B cell (primary cell): ENCODE results near the gene SMLR1. TPM values are rescaled to one million over a fixed set of nuclear protein-coding genes. Genes with fewer than 3 reads are reported as not detected.

Source experiments
- ATAC-seq: fragments of 200-7000 bp; cut with Tn5 transposase; one replicate; pipeline ENCODE4 v1.10.0; 2021; ENCODE audit warnings: low read depth, mild to moderate bottlenecking, moderate number of reproducible peaks, moderate library complexity
- CTCF ChIA-PET: fragments of 350-600 bp; sonication (Branson Sonifier 250); formaldehyde crosslinking; loops from one replicate; lab custom pipeline; 2021; ENCODE audit warnings: antibody characterized with exemption, inconsistent platforms; lab: Charles Lee
- POLR2A ChIA-PET: fragments of 350-600 bp; sonication (Branson Sonifier 250); formaldehyde crosslinking; loops from one replicate; lab custom pipeline; 2021; ENCODE audit warnings: antibody characterized with exemption; lab: Charles Lee
- DNase-seq: peaks from one replicate; pipeline ENCODE4 v3.0.0; 2013
- H2AFZ ChIP-seq: 2 replicates; pipeline ENCODE4 v1.6.1; 2012; ENCODE audit warnings: mild to moderate bottlenecking, low read depth, low read length; ENCODE audit not compliant: insufficient read depth, poor library complexity, severe bottlenecking
- H3K27ac ChIP-seq, 2 donors: 1 replicate in 1 of 2; 2 replicates in 1 of 2; pipeline ENCODE4 v1.5.1; 2012 to 2013; ENCODE audit warnings: low read length in 2 of 2, mild to moderate bottlenecking in 2 of 2, moderate library complexity in 1 of 2
- H3K27me3 ChIP-seq, 4 experiments: fragments of 200-600 bp in 1 of 4; sonication (generic) in 1 of 4; replicated peaks in 1 of 4; 1 replicate in 2 of 4; 2 replicates in 2 of 4; pipeline versions ENCODE4 v1.6.1 to v1.7.0; 2013 to 2016; ENCODE audit warnings: low read length in 3 of 4, mild to moderate bottlenecking in 2 of 4, mixed read lengths in 1 of 4, moderate library complexity in 1 of 4; ENCODE audit not compliant: insufficient read depth in 4 of 4, control insufficient read depth in 3 of 4; ENCODE audit errors: control extremely low read depth in 1 of 4
- H3K36me3 ChIP-seq, 2 experiments: replicated peaks in 1 of 2; 1 replicate in 1 of 2; 2 replicates in 1 of 2; pipeline versions ENCODE4 v1.6.1 to v1.7.1; 2013; ENCODE audit warnings: low read length in 1 of 2; ENCODE audit not compliant: insufficient read depth in 2 of 2, control insufficient read depth in 1 of 2; ENCODE audit errors: control extremely low read depth in 1 of 2, extremely low read depth in 1 of 2
- H3K4me1 ChIP-seq, 2 donors: fragments of 200-600 bp in 1 of 2; sonication (generic) in 1 of 2; 1 replicate in 1 of 2; 2 replicates in 1 of 2; pipeline versions ENCODE4 v1.5.1 to v1.6.1; 2013 to 2017; ENCODE audit warnings: low read length in 2 of 2; ENCODE audit not compliant: control insufficient read depth in 2 of 2, insufficient read depth in 2 of 2
- H3K4me2 ChIP-seq: replicated peaks from 2 replicates; pipeline ENCODE3; 2012; ENCODE audit warnings: mild to moderate bottlenecking, low read depth, low read length; ENCODE audit not compliant: poor library complexity, severe bottlenecking
- H3K4me3 ChIP-seq, 5 experiments: fragments of 200-600 bp in 1 of 5; sonication (generic) in 1 of 5; 1 replicate in 3 of 5; 2 replicates in 2 of 5; pipeline versions ENCODE4 v1.5.1 to v1.7.0; 2011 to 2016; ENCODE audit warnings: low read length in 4 of 5, mild to moderate bottlenecking in 4 of 5, low read depth in 2 of 5, control low read depth in 1 of 5, moderate library complexity in 1 of 5; ENCODE audit not compliant: insufficient read depth in 1 of 5; ENCODE audit errors: control extremely low read depth in 1 of 5, extremely low read depth in 1 of 5
- H3K79me2 ChIP-seq: fragments of 200-600 bp; sonication (generic); one replicate; pipeline ENCODE4 v1.6.0; 2016; ENCODE audit warnings: low read length; ENCODE audit not compliant: control insufficient read depth, insufficient read depth
- H3K9ac ChIP-seq: fragments of 200-600 bp; sonication (generic); 2 replicates; pipeline ENCODE4 v1.6.1; 2017; ENCODE audit warnings: mild to moderate bottlenecking, low read length, moderate library complexity
- H3K9me3 ChIP-seq, 3 donors: one replicate each; pipeline versions ENCODE4 v1.6.1 to v1.7.1; 2013; ENCODE audit warnings: low read length in 2 of 3; ENCODE audit not compliant: control insufficient read depth in 2 of 3, insufficient read depth in 1 of 3; ENCODE audit errors: control extremely low read depth in 1 of 3
- H4K20me1 ChIP-seq: 2 replicates; pipeline ENCODE4 v1.6.0; 2012; ENCODE audit warnings: mild to moderate bottlenecking, low read length; ENCODE audit not compliant: insufficient read depth, control insufficient read depth, poor library complexity, severe bottlenecking
- H3K27ac Mint-ChIP-seq: one replicate; pipeline ENCODE4 v1.8.0; 2021; ENCODE audit warnings: mixed read lengths
- H3K27me3 Mint-ChIP-seq: one replicate; pipeline ENCODE4 v1.8.0; 2021; ENCODE audit warnings: mixed read lengths
- H3K4me1 Mint-ChIP-seq: one replicate; pipeline ENCODE4 v1.8.0; 2021; ENCODE audit warnings: mixed read lengths
- H3K4me3 Mint-ChIP-seq: one replicate; pipeline ENCODE4 v1.8.0; 2021; ENCODE audit warnings: mixed read lengths
- H3K9me3 Mint-ChIP-seq: one replicate; pipeline ENCODE4 v1.8.0; 2022; ENCODE audit warnings: mixed read lengths; ENCODE audit not compliant: insufficient read depth
- CTCF ChIP-seq: fragments of 200-600 bp; IDR thresholded peaks from one replicate; pipeline ENCODE4 v1.8.0; 2022; ENCODE audit warnings: antibody characterized with exemption, mild to moderate bottlenecking
- EZH2 ChIP-seq: IDR thresholded peaks from 2 replicates; pipeline ENCODE4 v1.6.1; 2012; ENCODE audit warnings: borderline replicate concordance, low read depth, mild to moderate bottlenecking, moderate library complexity, low read length; ENCODE audit not compliant: insufficient read depth, poor library complexity, severe bottlenecking
- WGBS: methylation state at CpG from one replicate; pipeline ENCODE4 v1.1.5; 2013; ENCODE audit warnings: missing lambda C conversion rate; ENCODE audit not compliant: insufficient coverage; 5-methylcytosine and 5-hydroxymethylcytosine counted together
- intact Hi-C: fragments of 100-400 bp; cut with micrococcal nuclease; formaldehyde crosslinking; loops from one replicate; pipeline ENCODE4 v1.10.0; 2022
- polyA plus RNA-seq: library from polyadenylated mRNA; depleted of rRNA; stranded (reverse); fragments of >200 nt; gene quantifications from 2 replicates; pipeline ENCODE4 v1.2.3, GENCODE V29; 2012
- total RNA-seq, 2 donors: library from RNA; stranded (reverse); fragments of 120-200 nt in 1 of 2; gene quantifications; 1 replicate in 1 of 2; 2 replicates in 1 of 2; pipeline versions ENCODE4 v1.2.3 to v1.2.4, GENCODE V29; 2013 to 2022

Gene SMLR1
- total and polyA plus RNA-seq, 2 donors (not counting 1 experiment from before 2014, with no cell fraction given) = not detected

DNA sequence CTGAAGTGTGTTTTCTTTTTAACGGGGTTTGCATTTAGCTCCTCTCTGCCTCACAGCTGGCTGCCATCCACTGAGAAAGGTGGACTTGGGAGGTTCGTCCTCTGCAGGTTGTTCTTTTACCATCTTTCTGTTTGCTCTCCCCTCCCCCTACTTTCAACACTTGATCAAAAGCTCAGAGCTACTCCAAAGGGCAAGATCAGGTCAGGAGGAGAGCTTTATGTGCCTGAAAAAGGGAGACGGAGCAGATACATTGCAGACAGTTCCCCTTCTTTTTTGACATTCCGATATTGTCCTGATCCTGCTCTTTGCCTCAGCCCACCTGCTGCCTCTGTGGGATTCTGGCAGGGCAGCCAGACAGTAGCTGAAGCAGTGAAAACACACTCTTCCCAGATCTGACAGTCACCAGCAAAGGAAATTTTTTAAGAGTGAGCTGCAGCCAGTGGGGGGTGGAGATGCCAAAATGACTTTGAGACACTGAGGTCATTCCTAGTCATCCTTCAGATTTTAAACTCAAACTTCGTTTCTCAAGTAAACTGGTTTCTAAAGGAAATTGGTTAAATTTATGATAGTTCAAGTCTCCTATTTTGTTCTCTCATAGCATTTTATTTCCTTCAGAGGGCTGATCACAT, 26.5 kb downstream of the SMLR1 start:
- CTCF ChIA-PET = interaction anchor here (0.8 to 2.0 kb wide), 2 partner anchors 8 to 18 kb away, joined by 3 to 7 read pairs; no protein-coding TSS in a partner anchor

More for the DNA sequence above, 26.5 kb downstream of the SMLR1 start:
- ATAC-seq = no peak
- Histone ChIP-seq H3K27me3 (no peaks in the 10 kb centered on the region), H2AFZ (no peak overlapping the region), H3K36me3 (peaks cover 0 to 2% of the 10 kb centered on the region in 2 experiments), H3K79me2 (no peaks in the 10 kb centered on the region), H3K4me3 (no peak overlapping the region), H3K27ac (no peak overlapping the region), H3K4me2 (no peak overlapping the region), H3K4me1 (peaks cover 6 to 8% of the 10 kb centered on the region in 2 donors), H3K9me3 (no peaks in the 10 kb centered on the region), H4K20me1 (no peaks in the 10 kb centered on the region), H3K9ac (no peak overlapping the region)
- Mint-ChIP-seq H3K4me3 (no peak overlapping the region), H3K4me1 (peaks cover 21% of the 10 kb centered on the region), H3K27ac (no peak overlapping the region), H3K9me3 (no peaks in the 10 kb centered on the region), H3K27me3 (no peaks in the 10 kb centered on the region)
- DNase-seq = no peak
- POLR2A ChIA-PET = no interaction called here
- intact Hi-C loops = no loop called here
- TF ChIP-seq EZH2 (no peak), CTCF (no peak)
- 100% methylated on average over 2 of the region's 5 CpGs for WGBS
